ENCODE measurements around the gene TRDMT1.

DNA sequence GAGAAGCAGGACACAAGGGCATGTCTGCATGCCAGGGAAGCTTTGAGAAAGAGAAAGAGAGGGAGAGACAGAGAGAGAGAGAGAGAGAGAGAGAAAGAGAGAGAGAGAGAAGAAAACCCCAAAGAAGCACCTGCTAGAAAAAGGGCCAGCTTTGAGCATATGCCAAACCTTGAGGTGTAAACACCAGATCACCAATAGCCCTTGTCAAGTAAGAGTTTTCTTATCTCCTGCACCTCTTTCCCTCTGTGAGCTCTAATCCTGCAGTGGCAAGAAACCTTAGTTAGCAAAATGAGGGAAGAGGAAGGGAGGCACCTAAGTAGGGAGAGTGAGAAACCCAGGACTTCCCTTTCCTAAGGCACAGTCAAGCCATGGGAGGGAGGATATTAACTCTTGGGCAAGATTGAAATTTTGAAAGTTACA lies 11.3 kb upstream of the TRDMT1 start:
- TF ChIP-seq GATA3 (IDR thresholded peaks at IDR 0.05; ENCODE audit: low read depth, low read length) (no peak), GATA2 (IDR thresholded peaks at IDR 0.05; ENCODE audit: low read depth, low read length) (no peak)

Data from SH-SY5Y (cell line).